ENCODE measurements around the gene ZDHHC18.

- no peak for TF ChIP-seq CTCF (IDR thresholded peaks at IDR 0.05)
- TF ChIP-seq EP300 (IDR thresholded peaks at IDR 0.05) = no peak
- TF ChIP-seq POLR2A (IDR thresholded peaks at IDR 0.05) = no peak
These were observed 37.2 kb downstream of the ZDHHC18 start for GRCh38 chr1:26863685-26864077.
